ENCODE results near the gene MLKL.

Gene MLKL

DNA sequence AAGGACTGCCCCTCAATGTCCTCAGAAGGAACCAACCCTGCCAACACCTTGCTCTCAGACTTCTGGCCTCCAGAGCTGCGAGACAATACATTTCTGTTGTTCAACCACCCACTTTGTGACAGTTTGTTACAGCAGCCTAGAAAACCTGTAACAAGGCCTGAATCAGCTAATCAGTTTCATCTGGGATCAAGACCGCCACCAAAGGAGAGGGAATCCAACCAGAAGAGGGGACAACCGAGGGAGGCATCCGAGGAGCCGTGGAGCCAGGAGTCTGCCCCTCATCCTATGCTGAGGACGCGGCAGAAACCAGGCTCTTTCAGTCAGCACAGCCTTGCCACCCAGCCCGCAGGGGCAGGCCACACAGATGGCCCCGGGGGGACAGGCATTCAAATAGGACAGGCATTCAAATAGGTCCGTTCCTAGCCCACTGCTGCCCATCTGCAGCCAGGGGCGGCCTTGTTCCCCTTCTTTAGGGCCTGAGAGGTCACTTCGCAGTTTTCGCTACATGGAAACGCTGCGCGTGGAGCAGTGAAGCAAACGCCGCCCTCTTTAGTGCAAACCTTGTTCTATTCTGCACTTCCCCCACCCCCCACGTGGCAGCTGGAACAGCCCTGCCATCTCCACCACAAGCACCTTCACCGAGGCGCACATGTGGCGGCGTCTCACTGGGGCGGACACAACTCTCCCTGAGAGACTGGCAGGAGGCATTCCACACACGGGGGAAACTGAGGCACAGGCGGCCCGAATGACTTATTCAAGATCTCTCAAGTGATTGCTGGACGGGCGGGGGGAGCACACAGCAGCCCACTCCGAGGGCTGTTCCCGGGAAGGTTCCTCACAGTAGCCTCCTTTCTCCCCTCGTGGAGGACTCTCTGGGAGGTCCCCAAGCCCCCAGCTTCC, 47.3 kb upstream of the MLKL start:
- no peaks in the 10 kb centered on the region for H3K27me3 ChIP-seq (ENCODE audit: insufficient read depth, poor library complexity, severe bottlenecking)
- no peak overlapping the region for H3K4me3 ChIP-seq (replicated peaks; ENCODE audit: insufficient read depth, low read length)
- no peak overlapping the region for H3K27ac ChIP-seq (replicated peaks)
- no peak for DNase-seq (ENCODE audit: low read depth in 1 of 2, low spot score in 1 of 2)
- TF ChIP-seq GABPA (IDR thresholded peaks at IDR 0.05; ENCODE audit: low read depth): no peak
- TF ChIP-seq POLR2AphosphoS5 (IDR thresholded peaks at IDR 0.05; ENCODE audit: low read depth): no peak
- no peak for TF ChIP-seq CTCF (IDR thresholded peaks at IDR 0.05; ENCODE audit: insufficient read depth, low read length)
- no peak for TF ChIP-seq SPI1 (IDR thresholded peaks at IDR 0.05; ENCODE audit: borderline replicate concordance, low read depth)
- TF ChIP-seq, protein P1, sequence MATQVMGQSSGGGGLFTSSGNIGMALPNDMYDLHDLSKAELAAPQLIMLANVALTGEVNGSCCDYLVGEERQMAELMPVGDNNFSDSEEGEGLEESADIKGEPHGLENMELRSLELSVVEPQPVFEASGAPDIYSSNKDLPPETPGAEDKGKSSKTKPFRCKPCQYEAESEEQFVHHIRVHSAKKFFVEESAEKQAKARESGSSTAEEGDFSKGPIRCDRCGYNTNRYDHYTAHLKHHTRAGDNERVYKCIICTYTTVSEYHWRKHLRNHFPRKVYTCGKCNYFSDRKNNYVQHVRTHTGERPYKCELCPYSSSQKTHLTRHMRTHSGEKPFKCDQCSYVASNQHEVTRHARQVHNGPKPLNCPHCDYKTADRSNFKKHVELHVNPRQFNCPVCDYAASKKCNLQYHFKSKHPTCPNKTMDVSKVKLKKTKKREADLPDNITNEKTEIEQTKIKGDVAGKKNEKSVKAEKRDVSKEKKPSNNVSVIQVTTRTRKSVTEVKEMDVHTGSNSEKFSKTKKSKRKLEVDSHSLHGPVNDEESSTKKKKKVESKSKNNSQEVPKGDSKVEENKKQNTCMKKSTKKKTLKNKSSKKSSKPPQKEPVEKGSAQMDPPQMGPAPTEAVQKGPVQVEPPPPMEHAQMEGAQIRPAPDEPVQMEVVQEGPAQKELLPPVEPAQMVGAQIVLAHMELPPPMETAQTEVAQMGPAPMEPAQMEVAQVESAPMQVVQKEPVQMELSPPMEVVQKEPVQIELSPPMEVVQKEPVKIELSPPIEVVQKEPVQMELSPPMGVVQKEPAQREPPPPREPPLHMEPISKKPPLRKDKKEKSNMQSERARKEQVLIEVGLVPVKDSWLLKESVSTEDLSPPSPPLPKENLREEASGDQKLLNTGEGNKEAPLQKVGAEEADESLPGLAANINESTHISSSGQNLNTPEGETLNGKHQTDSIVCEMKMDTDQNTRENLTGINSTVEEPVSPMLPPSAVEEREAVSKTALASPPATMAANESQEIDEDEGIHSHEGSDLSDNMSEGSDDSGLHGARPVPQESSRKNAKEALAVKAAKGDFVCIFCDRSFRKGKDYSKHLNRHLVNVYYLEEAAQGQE (IDR thresholded peaks at IDR 0.05; ENCODE audit: insufficient replicate concordance, low read depth): no peak

GRCh38 chr16:74745926-74746325, 45.3 kb upstream of the MLKL start:
- H3K27ac ChIP-seq (replicated peaks): no peak overlapping the region
- no peaks in the 10 kb centered on the region for H3K27me3 ChIP-seq (ENCODE audit: insufficient read depth, poor library complexity, severe bottlenecking)
- no peak for TF ChIP-seq GABPA (IDR thresholded peaks at IDR 0.05; ENCODE audit: low read depth)
- TF ChIP-seq SPI1 (IDR thresholded peaks at IDR 0.05; ENCODE audit: borderline replicate concordance, low read depth): no peak
- TF ChIP-seq, protein P1 (IDR thresholded peaks at IDR 0.05; ENCODE audit: insufficient replicate concordance, low read depth): no peak
- TF ChIP-seq CTCF (IDR thresholded peaks at IDR 0.05; ENCODE audit: insufficient read depth, low read length): no peak
- DNase-seq (ENCODE audit: low read depth in 1 of 2, low spot score in 1 of 2): no peak
- H3K4me3 ChIP-seq (replicated peaks; ENCODE audit: insufficient read depth, low read length): no peak overlapping the region

- no peaks in the 10 kb centered on the region for H3K27me3 ChIP-seq (ENCODE audit: insufficient read depth, poor library complexity, severe bottlenecking)
- no peak for TF ChIP-seq SPI1 (IDR thresholded peaks at IDR 0.05; ENCODE audit: borderline replicate concordance, low read depth)
- TF ChIP-seq GABPA (IDR thresholded peaks at IDR 0.05; ENCODE audit: low read depth): no peak
- no peak for TF ChIP-seq CTCF (IDR thresholded peaks at IDR 0.05; ENCODE audit: insufficient read depth, low read length)
- no peak for TF ChIP-seq POLR2AphosphoS5 (IDR thresholded peaks at IDR 0.05; ENCODE audit: low read depth)
- TF ChIP-seq, protein P1 (IDR thresholded peaks at IDR 0.05; ENCODE audit: insufficient replicate concordance, low read depth): no peak
- DNase-seq (ENCODE audit: low read depth in 1 of 2, low spot score in 1 of 2): no peak
- H3K27ac ChIP-seq (replicated peaks): no peak overlapping the region
- H3K4me3 ChIP-seq (replicated peaks; ENCODE audit: insufficient read depth, low read length): no peak overlapping the region
Measured at GRCh38 chr16:74745109-74745615, 44.5 kb upstream of the MLKL start.

Data from HL-60 (cell line).